Measurements from ENCODE around the gene MOB3A. TPM values are rescaled to one million over a fixed set of nuclear protein-coding genes. Genes with fewer than 3 reads are reported as not detected.

MOB3A gene
- total and polyA plus RNA-seq, 9 of the 15 experiments (the other 6 are each of a cell fraction or from before 2014, with no cell fraction given) = 1.1 to 24.1 (median 6.0) TPM

DNA sequence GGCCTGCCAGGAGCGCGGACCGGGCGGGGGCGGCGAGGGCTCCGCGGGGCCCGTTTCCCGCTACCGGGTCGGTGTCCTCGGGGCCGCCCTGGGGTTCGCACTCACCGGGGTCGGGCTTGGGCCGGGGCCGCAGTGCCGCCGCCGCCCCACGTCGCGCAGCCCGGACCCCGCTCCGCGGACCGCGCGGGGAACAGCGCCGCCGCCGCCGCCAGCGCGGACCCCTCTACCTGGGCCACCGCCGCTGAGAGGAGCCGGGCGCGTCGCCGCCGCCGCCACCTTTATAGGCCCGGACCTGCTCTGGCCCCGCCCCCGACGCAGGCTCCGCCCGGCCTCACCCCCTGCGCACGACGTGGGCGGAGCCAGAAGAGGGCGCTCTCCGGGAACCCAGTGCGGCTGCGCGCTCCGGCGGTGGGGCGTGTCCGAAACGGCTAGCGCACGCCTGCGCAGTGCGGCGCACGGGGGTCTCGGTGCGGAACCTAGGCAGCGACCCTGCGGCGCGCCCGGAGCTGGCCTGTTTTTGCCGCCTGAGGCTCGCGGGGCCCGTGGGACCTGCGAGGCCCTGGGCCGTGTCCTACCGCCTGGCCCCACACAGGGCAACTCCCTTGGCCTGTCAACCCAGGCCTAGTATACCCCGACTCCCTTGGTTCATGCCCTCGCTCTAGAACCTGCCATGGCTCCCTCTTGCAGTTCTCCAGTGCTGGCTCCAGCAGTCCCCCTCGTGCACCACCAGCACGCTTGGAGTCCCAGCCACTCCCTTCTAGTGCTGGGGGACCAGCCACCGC lies 44.9 kb downstream of the MOB3A start, which contains the start of gene MKNK2 (continued):
- TF ChIP-seq, protein P1, sequence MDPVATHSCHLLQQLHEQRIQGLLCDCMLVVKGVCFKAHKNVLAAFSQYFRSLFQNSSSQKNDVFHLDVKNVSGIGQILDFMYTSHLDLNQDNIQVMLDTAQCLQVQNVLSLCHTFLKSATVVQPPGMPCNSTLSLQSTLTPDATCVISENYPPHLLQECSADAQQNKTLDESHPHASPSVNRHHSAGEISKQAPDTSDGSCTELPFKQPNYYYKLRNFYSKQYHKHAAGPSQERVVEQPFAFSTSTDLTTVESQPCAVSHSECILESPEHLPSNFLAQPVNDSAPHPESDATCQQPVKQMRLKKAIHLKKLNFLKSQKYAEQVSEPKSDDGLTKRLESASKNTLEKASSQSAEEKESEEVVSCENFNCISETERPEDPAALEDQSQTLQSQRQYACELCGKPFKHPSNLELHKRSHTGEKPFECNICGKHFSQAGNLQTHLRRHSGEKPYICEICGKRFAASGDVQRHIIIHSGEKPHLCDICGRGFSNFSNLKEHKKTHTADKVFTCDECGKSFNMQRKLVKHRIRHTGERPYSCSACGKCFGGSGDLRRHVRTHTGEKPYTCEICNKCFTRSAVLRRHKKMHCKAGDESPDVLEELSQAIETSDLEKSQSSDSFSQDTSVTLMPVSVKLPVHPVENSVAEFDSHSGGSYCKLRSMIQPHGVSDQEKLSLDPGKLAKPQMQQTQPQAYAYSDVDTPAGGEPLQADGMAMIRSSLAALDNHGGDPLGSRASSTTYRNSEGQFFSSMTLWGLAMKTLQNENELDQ (CRISPR knock-in tag; IDR thresholded peaks at IDR 0.05; ENCODE audit: borderline replicate concordance) = no peak
- peak; percentile 83 for TF ChIP-seq SIN3B (IDR thresholded peaks at IDR 0.05; ENCODE audit: low read depth)
- peak; percentile 16; the same call in 1 of the 2 replicates for TF ChIP-seq REST (IDR thresholded peaks at IDR 0.05; ENCODE audit: borderline replicate concordance)
- peak; percentile 63; the same call in 1 of the 2 replicates for TF ChIP-seq REST (CRISPR knock-in tag; IDR thresholded peaks at IDR 0.05; ENCODE audit: low read depth)
- TF ChIP-seq ERF (CRISPR knock-in tag; IDR thresholded peaks at IDR 0.05) = peak; percentile 66
- no peak for TF ChIP-seq RFX5 (IDR thresholded peaks at IDR 0.05; ENCODE audit: low read depth, low read length)
- peak; percentile 83 for TF ChIP-seq EGR1 (conservative IDR thresholded peaks at IDR 0.05)
- TF ChIP-seq, protein P2, sequence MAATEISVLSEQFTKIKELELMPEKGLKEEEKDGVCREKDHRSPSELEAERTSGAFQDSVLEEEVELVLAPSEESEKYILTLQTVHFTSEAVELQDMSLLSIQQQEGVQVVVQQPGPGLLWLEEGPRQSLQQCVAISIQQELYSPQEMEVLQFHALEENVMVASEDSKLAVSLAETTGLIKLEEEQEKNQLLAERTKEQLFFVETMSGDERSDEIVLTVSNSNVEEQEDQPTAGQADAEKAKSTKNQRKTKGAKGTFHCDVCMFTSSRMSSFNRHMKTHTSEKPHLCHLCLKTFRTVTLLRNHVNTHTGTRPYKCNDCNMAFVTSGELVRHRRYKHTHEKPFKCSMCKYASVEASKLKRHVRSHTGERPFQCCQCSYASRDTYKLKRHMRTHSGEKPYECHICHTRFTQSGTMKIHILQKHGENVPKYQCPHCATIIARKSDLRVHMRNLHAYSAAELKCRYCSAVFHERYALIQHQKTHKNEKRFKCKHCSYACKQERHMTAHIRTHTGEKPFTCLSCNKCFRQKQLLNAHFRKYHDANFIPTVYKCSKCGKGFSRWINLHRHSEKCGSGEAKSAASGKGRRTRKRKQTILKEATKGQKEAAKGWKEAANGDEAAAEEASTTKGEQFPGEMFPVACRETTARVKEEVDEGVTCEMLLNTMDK (IDR thresholded peaks at IDR 0.05; ENCODE audit: borderline replicate concordance, insufficient read depth, low read depth, low read length, poor library complexity, severe bottlenecking) = peak; percentile 100
- no peak for TF ChIP-seq ILK (tag; IDR thresholded peaks at IDR 0.05; ENCODE audit: borderline replicate concordance, low read depth)
- TF ChIP-seq SRSF1 (IDR thresholded peaks at IDR 0.05; ENCODE audit: low read depth, low read length) = no peak
- no peak for TF ChIP-seq ELF4 (CRISPR knock-in tag; IDR thresholded peaks at IDR 0.05)
- TF ChIP-seq HNRNPL (IDR thresholded peaks at IDR 0.05; ENCODE audit: low read depth, low read length) = peak; percentile 85; the same call in 1 of the 2 replicates
- peak; percentile 56; the same call in 1 of the 2 replicates for TF ChIP-seq ZNF589 (CRISPR knock-in tag; IDR thresholded peaks at IDR 0.05; ENCODE audit: low read depth)
- TF ChIP-seq POLR2G (IDR thresholded peaks at IDR 0.05; ENCODE audit: low read depth, low read length) = peak; percentile 96

Measured in K562 (cell line).